Measurements from ENCODE around the gene B3GNT8.
"Not testable (repeated sequence)": the region's sequence is repeated elsewhere in the genome, so short reads cannot be mapped to it uniquely, and the experiment has no call there.

Gene B3GNT8

GRCh38 chr19:41426952-41427646 lies at the start of gene B3GNT8:
Gene B3GNT8, minus strand, starts transcription at chr19:41427374. Its CDS starts 596 bp downstream, at chr19:41426778.
- Histone ChIP-seq H3K27ac (ENCODE audit: low read depth, low read length) (peak within 1 kb of the TSS; percentile 92), H3K9ac (ENCODE audit: low read depth in 1 of 2, low read length in 2 of 2) (peak within 1 kb of the TSS; percentile 92 to 97), H3K9me3 (ENCODE audit: control insufficient read depth in 1 of 2, low read length in 2 of 2) (no peaks in the 10 kb centered on the region), H3K4me3 (ENCODE audit: low read depth in 1 of 2, low read length in 2 of 2) (peak within 1 kb of the TSS; percentile 76 to 82), H3K4me1 (ENCODE audit: control insufficient read depth in 1 of 2, insufficient read depth in 2 of 2, low read length in 2 of 2) (peaks cover 52 to 58% of the 10 kb centered on the region in 2 donors), H3K27me3 (ENCODE audit: control insufficient read depth in 1 of 2, insufficient read depth in 2 of 2, low read length in 2 of 2) (no peaks in the 10 kb centered on the region), H3K36me3 (ENCODE audit: control insufficient read depth in 1 of 2, insufficient read depth in 2 of 2, low read length in 2 of 2) (peaks cover 21 to 33% of the 10 kb centered on the region in 2 donors)

DNA sequence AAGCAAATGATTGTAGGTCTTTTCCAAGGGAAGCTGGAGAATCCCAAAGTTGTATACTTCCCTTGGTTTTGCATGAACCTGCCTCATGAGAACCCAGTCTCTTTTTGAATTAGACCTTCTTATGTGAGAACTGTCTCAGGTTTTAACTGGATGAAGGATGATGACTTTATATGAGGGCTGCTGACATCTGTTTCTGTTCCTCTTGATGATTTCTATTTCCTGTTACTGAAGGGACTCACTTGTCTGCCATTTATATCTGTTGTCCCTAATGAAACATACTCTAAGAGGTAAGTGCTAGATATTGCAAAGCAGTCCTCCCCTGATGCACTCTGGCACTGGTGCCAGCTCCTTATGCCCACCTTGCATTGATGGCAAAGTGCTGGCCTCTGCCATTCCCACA lies 49.4 kb upstream of the B3GNT8 start:
- Histone ChIP-seq H3K9me3 (ENCODE audit: control insufficient read depth in 1 of 2, low read length in 2 of 2) (no peaks in the 10 kb centered on the region), H3K4me1 (ENCODE audit: control insufficient read depth in 1 of 2, insufficient read depth in 2 of 2, low read length in 2 of 2) (no peaks in the 10 kb centered on the region), H3K27me3 (ENCODE audit: control insufficient read depth in 1 of 2, insufficient read depth in 2 of 2, low read length in 2 of 2) (peaks cover 3 to 4% of the 10 kb centered on the region in 2 donors), H3K9ac (ENCODE audit: low read depth in 1 of 2, low read length in 2 of 2) (no peak overlapping the region), H3K27ac (ENCODE audit: low read depth, low read length) (no peak overlapping the region), H3K4me3 (ENCODE audit: low read depth in 1 of 2, low read length in 2 of 2) (no peak overlapping the region), H3K36me3 (ENCODE audit: control insufficient read depth in 1 of 2, insufficient read depth in 2 of 2, low read length in 2 of 2) (no peaks in the 10 kb centered on the region)

DNA sequence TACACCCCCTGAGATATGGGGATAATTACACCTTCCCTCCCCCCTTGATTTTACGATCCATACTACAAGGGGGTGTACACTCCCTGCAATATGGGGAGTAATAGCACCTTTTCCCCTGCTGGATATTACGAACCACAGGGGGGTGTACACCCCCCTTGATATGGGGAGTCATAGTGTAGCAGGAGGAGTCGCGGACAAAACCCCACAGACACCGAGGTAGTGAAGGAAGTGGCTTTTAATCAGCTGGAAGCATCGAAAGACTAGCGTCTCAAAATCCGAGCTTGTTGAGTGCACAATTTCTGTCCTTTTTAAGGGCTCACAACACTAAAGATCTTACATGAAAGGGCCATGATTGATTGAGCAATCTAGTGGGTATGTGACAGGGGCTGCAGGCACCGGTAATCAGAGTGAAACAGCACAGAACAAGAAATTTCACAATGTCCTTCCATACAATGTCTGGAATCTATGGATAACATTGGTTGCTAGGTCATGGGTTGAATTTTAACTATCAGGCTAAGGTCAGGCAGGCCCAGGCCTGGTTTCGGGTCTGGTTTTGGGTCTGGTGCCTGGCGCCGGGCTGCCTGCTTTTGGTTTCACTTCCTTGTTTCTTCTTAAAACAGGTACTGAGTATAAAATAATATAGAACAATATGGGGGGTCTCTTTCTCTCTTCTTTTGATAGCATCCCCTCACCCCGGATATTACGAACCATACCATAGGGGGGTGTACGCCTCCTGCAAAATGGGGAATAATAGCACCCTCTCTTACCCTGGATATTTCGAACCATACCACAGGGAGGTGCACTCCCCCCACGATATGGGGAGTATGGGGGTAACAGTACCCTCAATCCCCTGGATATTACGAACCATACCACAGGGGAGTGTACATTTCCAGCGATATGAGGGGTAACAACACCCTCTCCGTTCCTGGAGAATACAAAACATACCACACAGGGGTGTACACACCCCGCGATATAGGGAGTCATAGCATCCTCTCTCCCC lies 36.4 kb upstream of the B3GNT8 start:
- H3K27me3 ChIP-seq (ENCODE audit: control insufficient read depth in 1 of 2, insufficient read depth in 2 of 2, low read length in 2 of 2); H3K4me1 ChIP-seq (ENCODE audit: control insufficient read depth in 1 of 2, insufficient read depth in 2 of 2, low read length in 2 of 2); H3K36me3 ChIP-seq (ENCODE audit: control insufficient read depth in 1 of 2, insufficient read depth in 2 of 2, low read length in 2 of 2); H3K9me3 ChIP-seq (ENCODE audit: control insufficient read depth in 1 of 2, low read length in 2 of 2); H3K4me3 ChIP-seq (ENCODE audit: low read depth in 1 of 2, low read length in 2 of 2); H3K9ac ChIP-seq (ENCODE audit: low read depth in 1 of 2, low read length in 2 of 2); H3K27ac ChIP-seq (ENCODE audit: low read depth, low read length): not testable (repeated sequence)

DNA sequence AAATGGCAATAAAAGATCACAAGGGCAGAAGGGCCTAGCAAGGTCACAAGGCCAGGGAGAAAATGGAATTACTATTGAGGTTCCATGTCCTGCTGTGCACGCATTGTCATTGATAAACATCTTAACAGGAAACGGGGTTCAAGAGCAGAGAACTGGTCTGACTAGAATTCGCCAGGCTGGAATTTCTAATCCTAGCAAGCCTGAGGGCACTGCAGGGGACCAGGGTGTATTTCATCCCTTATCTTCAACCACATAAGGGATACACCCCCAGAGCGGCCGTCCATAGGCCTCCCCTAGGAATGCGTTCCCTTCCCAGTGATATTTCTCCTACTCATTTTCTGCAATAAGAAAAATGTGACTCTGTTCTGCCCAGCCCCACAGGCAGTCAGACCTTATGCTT lies 35.3 kb upstream of the B3GNT8 start:
- peaks cover 3 to 7% of the 10 kb centered on the region in 2 donors for H3K27me3 ChIP-seq (ENCODE audit: control insufficient read depth in 1 of 2, insufficient read depth in 2 of 2, low read length in 2 of 2)

GRCh38 chr19:41457241-41457640 lies 30.1 kb upstream of the B3GNT8 start:
- no peak overlapping the region for H3K27ac ChIP-seq (ENCODE audit: low read depth, low read length)
- no peaks in the 10 kb centered on the region for H3K9me3 ChIP-seq (ENCODE audit: control insufficient read depth in 1 of 2, low read length in 2 of 2)
- peaks cover 0 to 3% of the 10 kb centered on the region in 2 donors for H3K27me3 ChIP-seq (ENCODE audit: control insufficient read depth in 1 of 2, insufficient read depth in 2 of 2, low read length in 2 of 2)
- H3K9ac ChIP-seq (ENCODE audit: low read depth in 1 of 2, low read length in 2 of 2), result no peak overlapping the region
- H3K4me3 ChIP-seq (ENCODE audit: low read depth in 1 of 2, low read length in 2 of 2), result no peak overlapping the region
- no peaks in the 10 kb centered on the region for H3K36me3 ChIP-seq (ENCODE audit: control insufficient read depth in 1 of 2, insufficient read depth in 2 of 2, low read length in 2 of 2)
- H3K4me1 ChIP-seq (ENCODE audit: control insufficient read depth in 1 of 2, insufficient read depth in 2 of 2, low read length in 2 of 2), result no peaks in the 10 kb centered on the region

More for the DNA sequence above, 35.3 kb upstream of the B3GNT8 start:
- H3K9me3 ChIP-seq (ENCODE audit: control insufficient read depth in 1 of 2, low read length in 2 of 2), result no peaks in the 10 kb centered on the region
- peaks cover 0 to 3% of the 10 kb centered on the region in 2 donors for H3K4me1 ChIP-seq (ENCODE audit: control insufficient read depth in 1 of 2, insufficient read depth in 2 of 2, low read length in 2 of 2)
- H3K4me3 ChIP-seq (ENCODE audit: low read depth in 1 of 2, low read length in 2 of 2), result no peak overlapping the region
- H3K27ac ChIP-seq (ENCODE audit: low read depth, low read length), result no peak overlapping the region
- H3K36me3 ChIP-seq (ENCODE audit: control insufficient read depth in 1 of 2, insufficient read depth in 2 of 2, low read length in 2 of 2), result no peaks in the 10 kb centered on the region
- H3K9ac ChIP-seq (ENCODE audit: low read depth in 1 of 2, low read length in 2 of 2), result no peak overlapping the region

DNA sequence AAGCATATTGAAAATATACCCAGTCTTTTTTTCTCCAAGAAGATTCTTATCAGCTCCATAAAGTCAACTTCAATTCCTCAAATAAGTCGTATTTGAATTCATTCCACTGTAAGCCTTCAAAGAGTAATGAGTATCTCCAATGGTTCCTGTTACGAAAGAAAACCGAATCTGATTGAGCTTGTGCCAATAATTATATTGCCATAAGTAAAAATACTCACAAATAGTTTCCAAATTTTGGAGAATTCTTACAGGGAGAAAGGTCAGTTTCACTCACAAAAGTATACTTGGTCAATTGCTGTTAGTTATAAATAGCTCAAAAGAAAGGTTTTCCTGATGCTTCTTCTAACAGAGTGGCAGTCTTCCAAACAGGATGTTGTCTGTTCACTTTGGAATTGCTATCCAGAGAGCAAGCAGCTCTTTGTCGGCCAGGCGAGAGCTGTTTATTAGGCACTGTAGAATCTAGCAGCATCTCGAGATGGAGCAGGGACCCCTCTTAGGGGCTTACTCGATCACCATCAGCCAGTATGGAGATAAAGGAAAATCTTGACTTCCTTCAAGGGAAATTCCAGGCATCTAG lies 29.3 kb upstream of the B3GNT8 start:
- H3K36me3 ChIP-seq (ENCODE audit: control insufficient read depth in 1 of 2, insufficient read depth in 2 of 2, low read length in 2 of 2), result no peaks in the 10 kb centered on the region
- no peaks in the 10 kb centered on the region for H3K9me3 ChIP-seq (ENCODE audit: control insufficient read depth in 1 of 2, low read length in 2 of 2)
- H3K4me1 ChIP-seq (ENCODE audit: control insufficient read depth in 1 of 2, insufficient read depth in 2 of 2, low read length in 2 of 2), result no peaks in the 10 kb centered on the region
- H3K9ac ChIP-seq (ENCODE audit: low read depth in 1 of 2, low read length in 2 of 2), result no peak overlapping the region
- no peak overlapping the region for H3K4me3 ChIP-seq (ENCODE audit: low read depth in 1 of 2, low read length in 2 of 2)
- H3K27me3 ChIP-seq (ENCODE audit: control insufficient read depth in 1 of 2, insufficient read depth in 2 of 2, low read length in 2 of 2), result peaks cover 0 to 3% of the 10 kb centered on the region in 2 donors
- no peak overlapping the region for H3K27ac ChIP-seq (ENCODE audit: low read depth, low read length)

- Histone ChIP-seq H3K27ac (ENCODE audit: low read depth, low read length) (no peak overlapping the region), H3K9ac (ENCODE audit: low read depth in 1 of 2, low read length in 2 of 2) (no peak overlapping the region), H3K27me3 (ENCODE audit: control insufficient read depth in 1 of 2, insufficient read depth in 2 of 2, low read length in 2 of 2) (peaks cover 0 to 3% of the 10 kb centered on the region in 2 donors), H3K9me3 (ENCODE audit: control insufficient read depth in 1 of 2, low read length in 2 of 2) (no peaks in the 10 kb centered on the region), H3K4me3 (ENCODE audit: low read depth in 1 of 2, low read length in 2 of 2) (no peak overlapping the region), H3K4me1 (ENCODE audit: control insufficient read depth in 1 of 2, insufficient read depth in 2 of 2, low read length in 2 of 2) (no peaks in the 10 kb centered on the region), H3K36me3 (ENCODE audit: control insufficient read depth in 1 of 2, insufficient read depth in 2 of 2, low read length in 2 of 2) (no peaks in the 10 kb centered on the region)
These were observed 28.8 kb upstream of the B3GNT8 start for GRCh38 chr19:41455936-41456335.

GRCh38 chr19:41452584-41453275 lies 25.6 kb upstream of the B3GNT8 start:
- H3K27ac ChIP-seq (ENCODE audit: low read depth, low read length), result no peak overlapping the region
- H3K36me3 ChIP-seq (ENCODE audit: control insufficient read depth in 1 of 2, insufficient read depth in 2 of 2, low read length in 2 of 2), result no peaks in the 10 kb centered on the region
- no peaks in the 10 kb centered on the region for H3K4me1 ChIP-seq (ENCODE audit: control insufficient read depth in 1 of 2, insufficient read depth in 2 of 2, low read length in 2 of 2)
- no peak overlapping the region for H3K9ac ChIP-seq (ENCODE audit: low read depth in 1 of 2, low read length in 2 of 2)
- H3K4me3 ChIP-seq (ENCODE audit: low read depth in 1 of 2, low read length in 2 of 2), result no peak overlapping the region
- H3K9me3 ChIP-seq (ENCODE audit: control insufficient read depth in 1 of 2, low read length in 2 of 2), result no peaks in the 10 kb centered on the region
- no peaks in the 10 kb centered on the region for H3K27me3 ChIP-seq (ENCODE audit: control insufficient read depth in 1 of 2, insufficient read depth in 2 of 2, low read length in 2 of 2)

DNA sequence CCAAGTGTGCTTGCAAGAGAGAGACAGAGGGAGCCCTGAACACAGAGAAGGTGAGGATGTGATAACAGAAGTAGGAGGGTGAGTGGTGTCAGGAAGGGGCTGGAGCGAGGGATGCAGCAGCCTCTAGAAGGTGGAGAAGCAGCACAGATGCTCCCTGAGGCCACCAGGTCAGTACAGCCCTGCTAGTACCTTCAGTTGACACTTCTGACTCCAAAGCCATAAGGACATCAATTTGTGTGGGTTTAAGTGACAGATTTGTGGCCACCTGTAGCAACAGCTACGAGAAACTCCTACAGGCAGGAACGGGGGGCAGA lies 22.6 kb upstream of the B3GNT8 start:
- Histone ChIP-seq H3K9me3 (ENCODE audit: control insufficient read depth in 1 of 2, low read length in 2 of 2) (no peaks in the 10 kb centered on the region), H3K36me3 (ENCODE audit: control insufficient read depth in 1 of 2, insufficient read depth in 2 of 2, low read length in 2 of 2) (no peaks in the 10 kb centered on the region), H3K4me3 (ENCODE audit: low read depth in 1 of 2, low read length in 2 of 2) (no peak overlapping the region), H3K9ac (ENCODE audit: low read depth in 1 of 2, low read length in 2 of 2) (no peak overlapping the region), H3K27me3 (ENCODE audit: control insufficient read depth in 1 of 2, insufficient read depth in 2 of 2, low read length in 2 of 2) (peaks cover 0 to 4% of the 10 kb centered on the region in 2 donors), H3K27ac (ENCODE audit: low read depth, low read length) (no peak overlapping the region), H3K4me1 (ENCODE audit: control insufficient read depth in 1 of 2, insufficient read depth in 2 of 2, low read length in 2 of 2) (no peaks in the 10 kb centered on the region)

Data from duodenal mucosa (tissue), 2 donors.